GM12891 (cell line): ENCODE measurements around the gene DIP2C.

ENCODE experiments used
- POLR2A ChIP-seq: IDR thresholded peaks from 2 replicates; pipeline ENCODE4 v1.6.1; 2011; ENCODE audit warnings: low read depth, low read length, control low read depth
- POLR2AphosphoS5 ChIP-seq: IDR thresholded peaks from 2 replicates; pipeline ENCODE4 v1.6.1; 2011; ENCODE audit warnings: low read depth, low read length, control low read depth
- SPI1 ChIP-seq: IDR thresholded peaks from 2 replicates; pipeline ENCODE4 v1.6.1; 2011; ENCODE audit warnings: low read depth, low read length, control low read depth
- TAF1 ChIP-seq: IDR thresholded peaks from 2 replicates; pipeline ENCODE4 v1.6.1; 2011; ENCODE audit warnings: low read depth, low read length, control low read depth

GRCh38 chr10:387909-388660 is 301.4 kb downstream of the DIP2C start:
- TF ChIP-seq POLR2AphosphoS5 = no peak
- no peak for TF ChIP-seq POLR2A
- no peak for TF ChIP-seq TAF1
- TF ChIP-seq SPI1 = no peak
